ENCODE results near the gene SUSD1.
A peak's percentile ranks its signal among the peaks of the same experiment; 100 is the strongest.
"Not testable (repeated sequence)": the region's sequence is repeated elsewhere in the genome, so short reads cannot be mapped to it uniquely, and the experiment has no call there.

SUSD1 gene

GRCh38 chr9:112081918-112082729 is 93.0 kb downstream of the SUSD1 start:
- H3K4me3 ChIP-seq (ENCODE audit: low read depth, low read length) = no peak overlapping the region
- no peak for TF ChIP-seq CTCF (IDR thresholded peaks at IDR 0.05; ENCODE audit: control insufficient read depth, extremely low read depth, insufficient read depth)
- DNase-seq (ENCODE audit: low read depth) = no peak

GRCh38 chr9:112080831-112081542 is 94.1 kb downstream of the SUSD1 start:
- H3K4me3 ChIP-seq (ENCODE audit: low read depth, low read length) = no peak overlapping the region
- no peak for TF ChIP-seq CTCF (IDR thresholded peaks at IDR 0.05; ENCODE audit: control insufficient read depth, extremely low read depth, insufficient read depth)
- DNase-seq (ENCODE audit: low read depth) = no peak

- no peak for TF ChIP-seq CTCF (IDR thresholded peaks at IDR 0.05; ENCODE audit: control insufficient read depth, extremely low read depth, insufficient read depth)
- no peak overlapping the region for H3K4me3 ChIP-seq (ENCODE audit: low read depth, low read length)
- no peak for DNase-seq (ENCODE audit: low read depth)
Observed at GRCh38 chr9:112078432-112078831, 96.7 kb downstream of the SUSD1 start.

- no peak for DNase-seq (ENCODE audit: low read depth)
- H3K4me3 ChIP-seq (ENCODE audit: low read depth, low read length) = no peak overlapping the region
Observed at GRCh38 chr9:112076814-112077213, 98.3 kb downstream of the SUSD1 start.

GRCh38 chr9:112075009-112075378 is 100.1 kb downstream of the SUSD1 start:
- DNase-seq (ENCODE audit: low read depth) = no peak
- no peak overlapping the region for H3K4me3 ChIP-seq (ENCODE audit: low read depth, low read length)
- TF ChIP-seq CTCF (IDR thresholded peaks at IDR 0.05; ENCODE audit: control insufficient read depth, extremely low read depth, insufficient read depth) = no peak

More at GRCh38 chr9:112076814-112077213, 98.3 kb downstream of the SUSD1 start:
- TF ChIP-seq CTCF (IDR thresholded peaks at IDR 0.05; ENCODE audit: control insufficient read depth, extremely low read depth, insufficient read depth) = no peak

GRCh38 chr9:112074250-112075008 is 100.7 kb downstream of the SUSD1 start:
- TF ChIP-seq CTCF (IDR thresholded peaks at IDR 0.05; ENCODE audit: control insufficient read depth, extremely low read depth, insufficient read depth) = peak; percentile 94
- H3K4me3 ChIP-seq (ENCODE audit: low read depth, low read length) = no peak overlapping the region
- no peak for DNase-seq (ENCODE audit: low read depth)

- DNase-seq (ENCODE audit: low read depth); H3K4me3 ChIP-seq (ENCODE audit: low read depth, low read length): not testable (repeated sequence)
Observed at GRCh38 chr9:112073639-112074173, 101.4 kb downstream of the SUSD1 start.
